Smooth muscle cell (in vitro differentiated cells): ENCODE results near the gene LSM3. TPM values are rescaled to one million over a fixed set of nuclear protein-coding genes. Genes with fewer than 3 reads are reported as not detected.

ENCODE experiments used
- DNase-seq: peaks from one replicate; lab custom pipeline; 2025; ENCODE audit not compliant: unreplicated experiment; lab: John Stamatoyannopoulos, UW
- H2AFZ ChIP-seq: fragments of 200-600 bp; sonication (generic); 2 replicates; pipeline ENCODE4 v1.6.0; 2016; ENCODE audit warnings: antibody characterized with exemption, low read depth, mild to moderate bottlenecking
- H3F3A ChIP-seq: fragments of 200-600 bp; sonication (generic); 2 replicates; pipeline ENCODE4 v1.6.0; 2017; ENCODE audit warnings: antibody characterized with exemption, low read depth
- H3K27ac ChIP-seq: fragments of 200-600 bp; sonication (generic); 2 replicates; pipeline ENCODE4 v1.5.1; 2016; ENCODE audit warnings: low read depth, mild to moderate bottlenecking
- H3K27me3 ChIP-seq: fragments of 200-600 bp; sonication (generic); 2 replicates; pipeline ENCODE4 v1.6.1; 2016; ENCODE audit warnings: low read depth, mild to moderate bottlenecking
- H3K36me3 ChIP-seq: fragments of 200-600 bp; sonication (generic); 2 replicates; pipeline ENCODE4 v1.5.1; 2016; ENCODE audit warnings: low read depth
- H3K4me1 ChIP-seq: fragments of 200-600 bp; sonication (generic); 2 replicates; pipeline ENCODE4 v1.5.1; 2016; ENCODE audit warnings: low read depth
- H3K4me2 ChIP-seq: fragments of 200-600 bp; sonication (generic); 2 replicates; pipeline ENCODE4 v1.6.0; 2016; ENCODE audit warnings: mild to moderate bottlenecking
- H3K4me3 ChIP-seq: fragments of 200-600 bp; sonication (generic); 2 replicates; pipeline ENCODE4 v1.5.1; 2016; ENCODE audit warnings: mild to moderate bottlenecking
- H3K79me2 ChIP-seq: fragments of 200-600 bp; sonication (generic); 2 replicates; pipeline ENCODE4 v1.6.0; 2016; ENCODE audit warnings: low read depth, mild to moderate bottlenecking
- H3K9ac ChIP-seq: fragments of 200-600 bp; sonication (generic); 2 replicates; pipeline ENCODE4 v1.6.0; 2016; ENCODE audit warnings: low read depth
- H3K9me3 ChIP-seq: fragments of 200-600 bp; sonication (generic); replicated peaks from 2 replicates; pipeline ENCODE4 v1.5.1; 2016; ENCODE audit warnings: low read depth
- H4K20me1 ChIP-seq: fragments of 200-600 bp; sonication (generic); 2 replicates; pipeline ENCODE4 v1.6.0; 2016; ENCODE audit warnings: low read depth
- CTCF ChIP-seq: fragments of 200-600 bp; sonication (generic); IDR thresholded peaks from 2 replicates; pipeline ENCODE4 v1.5.1; 2017; ENCODE audit warnings: borderline replicate concordance, mild to moderate bottlenecking, antibody characterized with exemption; ENCODE audit not compliant: insufficient read depth, poor library complexity, severe bottlenecking
- WGBS: methylation state at CpG from one replicate; pipeline ENCODE4 v1.1.7; 2016; ENCODE audit warnings: low lambda C conversion rate; 5-methylcytosine and 5-hydroxymethylcytosine counted together
- polyA plus RNA-seq: library from polyadenylated mRNA; unstranded; fragments of >200 nt; fragmentation: Nextera tagmentation; extraction: Ambion mirVana; gene quantifications from 2 replicates; pipeline ENCODE4 v1.2.1, GENCODE V29; 2016
- total RNA-seq: library from RNA; depleted of rRNA; stranded (reverse); fragments of >200 nt; gene quantifications from 2 replicates; pipeline ENCODE4 v1.2.3, GENCODE V29; 2014

LSM3 gene
- total and polyA plus RNA-seq, 2 experiments from 2014 or later, result 18.3 to 31.9 TPM

- H3K27ac ChIP-seq, result no peak overlapping the region
- no peak overlapping the region for H3K9ac ChIP-seq
- WGBS, result 98% methylated on average over 6 of the region's 6 CpGs
- H3K27me3 ChIP-seq, result no peaks in the 10 kb centered on the region
- peaks cover 3% of the 10 kb centered on the region for H4K20me1 ChIP-seq
- DNase-seq, result no peak
- no peaks in the 10 kb centered on the region for H3K79me2 ChIP-seq
- no peaks in the 10 kb centered on the region for H3K9me3 ChIP-seq
- no peak overlapping the region for H2AFZ ChIP-seq
- no peak for TF ChIP-seq CTCF
- no peaks in the 10 kb centered on the region for H3F3A ChIP-seq
- no peak overlapping the region for H3K4me2 ChIP-seq
- H3K4me3 ChIP-seq, result no peak overlapping the region
- H3K36me3 ChIP-seq, result peaks cover 7% of the 10 kb centered on the region
- H3K4me1 ChIP-seq, result no peaks in the 10 kb centered on the region
These were observed 25.0 kb upstream of the LSM3 start for GRCh38 chr3:14153663-14154062.

- no peak overlapping the region for H3K9ac ChIP-seq
- DNase-seq, result no peak
- peaks cover 13% of the 10 kb centered on the region for H3K36me3 ChIP-seq
- H3K9me3 ChIP-seq, result no peaks in the 10 kb centered on the region
- H3K27ac ChIP-seq, result no peak overlapping the region
- H3K4me3 ChIP-seq, result no peak overlapping the region
- no peak overlapping the region for H3K4me2 ChIP-seq
- H3K27me3 ChIP-seq, result no peaks in the 10 kb centered on the region
- no peaks in the 10 kb centered on the region for H3K4me1 ChIP-seq
- H2AFZ ChIP-seq, result no peak overlapping the region
- no peak for TF ChIP-seq CTCF
- H4K20me1 ChIP-seq, result peaks cover 3% of the 10 kb centered on the region
- no peaks in the 10 kb centered on the region for H3K79me2 ChIP-seq
- H3F3A ChIP-seq, result no peaks in the 10 kb centered on the region
- WGBS, result 98% methylated on average over 5 of the region's 5 CpGs
These were observed 24.3 kb upstream of the LSM3 start for GRCh38 chr3:14154276-14154675.

GRCh38 chr3:14154895-14155440, 23.6 kb upstream of the LSM3 start:
- Histone ChIP-seq H3K27ac (no peak overlapping the region), H4K20me1 (peaks cover 3% of the 10 kb centered on the region), H3K79me2 (no peaks in the 10 kb centered on the region), H3K9me3 (no peaks in the 10 kb centered on the region), H2AFZ (no peak overlapping the region), H3K4me3 (no peak overlapping the region), H3K9ac (no peak overlapping the region), H3K4me2 (no peak overlapping the region), H3K4me1 (no peaks in the 10 kb centered on the region), H3F3A (no peaks in the 10 kb centered on the region), H3K36me3 (peaks cover 14% of the 10 kb centered on the region), H3K27me3 (no peaks in the 10 kb centered on the region)
- 98% methylated on average over 7 of the region's 7 CpGs for WGBS
- DNase-seq, result no peak
- TF ChIP-seq CTCF, result no peak

GRCh38 chr3:14156201-14156600, 22.4 kb upstream of the LSM3 start:
- H3K4me2 ChIP-seq, result no peak overlapping the region

More at GRCh38 chr3:14156201-14156600, 22.4 kb upstream of the LSM3 start:
- Histone ChIP-seq H3K9me3 (peaks cover 4% of the 10 kb centered on the region), H3K9ac (no peak overlapping the region), H3K27ac (no peak overlapping the region), H3K4me1 (no peaks in the 10 kb centered on the region), H3K36me3 (peaks cover 26% of the 10 kb centered on the region), H3K79me2 (no peaks in the 10 kb centered on the region), H4K20me1 (peaks cover 3% of the 10 kb centered on the region), H2AFZ (no peak overlapping the region), H3K4me3 (no peak overlapping the region), H3K27me3 (no peaks in the 10 kb centered on the region), H3F3A (no peaks in the 10 kb centered on the region)
- DNase-seq, result no peak
- WGBS, result 94% methylated on average over 7 of the region's 7 CpGs
- no peak for TF ChIP-seq CTCF
